Spleen (tissue), 7 donors: ENCODE measurements around the gene GRK4.
A peak's percentile ranks its signal among the peaks of the same experiment; 100 is the strongest.

Experiments used
- POLR2A ChIP-seq, 3 donors: fragments of 450-650 bp; IDR thresholded peaks; one replicate each; pipeline ENCODE4 v1.5.1; 2017; ENCODE audit warnings: antibody characterized with exemption in 3 of 3, mild to moderate bottlenecking in 1 of 3
- POLR2AphosphoS5 ChIP-seq, 3 donors: sonication (generic); formaldehyde crosslinking; IDR thresholded peaks; one replicate each; pipeline ENCODE4 v1.5.1; 2017; ENCODE audit warnings: antibody characterized with exemption in 3 of 3
- TF ChIP-seq, protein P1 (sequence below), 11 experiments: fragments of 200-600 bp in 7 of 11; fragments of 450-650 bp in 4 of 11; sonication (generic) in 4 of 11; IDR thresholded peaks in 8 of 11; conservative IDR thresholded peaks in 3 of 11; 1 replicate in 7 of 11; 2 replicates in 4 of 11; pipeline versions ENCODE4 v1.4.0 to v1.8.0; 2016 to 2021; ENCODE audit warnings: antibody characterized with exemption in 11 of 11, inconsistent platforms in 4 of 11, mild to moderate bottlenecking in 1 of 11
- donor health status: DM: no; HTN: no; CAD: no; lungs with moderate emphysema.
- donor health status: DM: no; HTN: no; CAD: no.
- donor health status: DM: no; HTN: no; CAD: no.

DNA sequence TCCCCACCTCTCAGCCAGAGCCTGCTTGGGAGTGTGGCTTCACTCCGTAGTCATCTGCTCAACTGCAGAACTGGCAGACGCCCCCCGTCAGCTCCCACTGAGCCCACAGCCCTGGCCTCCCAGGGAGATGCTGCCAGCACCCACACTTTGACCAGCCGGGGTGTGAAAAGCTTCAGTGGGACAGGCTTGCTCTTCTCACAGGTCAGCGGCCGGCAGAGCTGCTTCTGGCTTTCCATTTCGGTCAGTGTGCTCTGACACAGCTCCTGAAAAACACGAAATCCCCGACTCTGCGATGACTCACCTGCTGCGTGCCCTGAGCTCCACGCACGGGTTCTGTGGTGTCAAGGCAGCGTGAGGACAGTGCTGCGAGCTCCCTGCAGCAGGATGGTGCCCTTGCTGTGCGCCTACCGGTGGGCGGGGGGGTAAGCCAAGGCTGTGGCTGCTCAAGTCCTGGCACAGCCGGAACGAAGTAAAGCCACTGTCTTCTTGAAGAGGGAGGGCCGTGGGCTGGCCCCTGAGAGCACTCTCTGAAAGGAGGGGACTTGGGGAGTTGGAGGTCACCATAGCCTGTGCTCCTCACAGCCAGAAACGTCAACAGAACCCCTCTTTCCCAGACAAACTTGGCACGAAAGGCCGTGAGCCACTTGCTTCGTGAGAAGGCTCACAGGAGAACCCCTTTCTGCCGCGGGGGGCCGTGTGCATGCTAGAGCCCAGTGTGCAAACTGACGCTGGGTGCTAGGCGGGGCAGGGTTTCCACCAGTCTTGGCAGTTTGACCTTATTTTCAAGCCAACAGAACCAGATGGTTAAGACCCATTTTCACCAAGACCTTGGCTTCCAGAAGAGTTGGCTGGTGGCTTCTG, 23.8 kb upstream of the GRK4 start:
- TF ChIP-seq POLR2AphosphoS5 (IDR thresholded peaks at IDR 0.05): peak in 2 of 3 donors; percentile 20 to 65
- TF ChIP-seq, protein P1, sequence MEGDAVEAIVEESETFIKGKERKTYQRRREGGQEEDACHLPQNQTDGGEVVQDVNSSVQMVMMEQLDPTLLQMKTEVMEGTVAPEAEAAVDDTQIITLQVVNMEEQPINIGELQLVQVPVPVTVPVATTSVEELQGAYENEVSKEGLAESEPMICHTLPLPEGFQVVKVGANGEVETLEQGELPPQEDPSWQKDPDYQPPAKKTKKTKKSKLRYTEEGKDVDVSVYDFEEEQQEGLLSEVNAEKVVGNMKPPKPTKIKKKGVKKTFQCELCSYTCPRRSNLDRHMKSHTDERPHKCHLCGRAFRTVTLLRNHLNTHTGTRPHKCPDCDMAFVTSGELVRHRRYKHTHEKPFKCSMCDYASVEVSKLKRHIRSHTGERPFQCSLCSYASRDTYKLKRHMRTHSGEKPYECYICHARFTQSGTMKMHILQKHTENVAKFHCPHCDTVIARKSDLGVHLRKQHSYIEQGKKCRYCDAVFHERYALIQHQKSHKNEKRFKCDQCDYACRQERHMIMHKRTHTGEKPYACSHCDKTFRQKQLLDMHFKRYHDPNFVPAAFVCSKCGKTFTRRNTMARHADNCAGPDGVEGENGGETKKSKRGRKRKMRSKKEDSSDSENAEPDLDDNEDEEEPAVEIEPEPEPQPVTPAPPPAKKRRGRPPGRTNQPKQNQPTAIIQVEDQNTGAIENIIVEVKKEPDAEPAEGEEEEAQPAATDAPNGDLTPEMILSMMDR (IDR thresholded peaks at IDR 0.05 in 8 of 11, conservative IDR thresholded peaks at IDR 0.05 in 3 of 11): no peak
- no peak for TF ChIP-seq POLR2A (IDR thresholded peaks at IDR 0.05)
